Peyer's patch (tissue), 4 donors: Measurements from ENCODE around the gene EPAS1.

Experiments used
- CTCF ChIP-seq, 6 experiments: fragments of 450-650 bp in 4 of 6; fragments of 200-600 bp in 2 of 6; sonication (generic) in 1 of 6; IDR thresholded peaks; one replicate each; pipeline ENCODE4 v1.5.1; 2017 to 2019; ENCODE audit warnings: antibody characterized with exemption in 6 of 6, mild to moderate bottlenecking in 3 of 6, moderate library complexity in 1 of 6
- POLR2A ChIP-seq, 2 donors: fragments of 450-650 bp; IDR thresholded peaks; one replicate each; pipeline ENCODE4 v1.5.1; 2017; ENCODE audit warnings: antibody characterized with exemption in 2 of 2, mild to moderate bottlenecking in 2 of 2, moderate library complexity in 2 of 2

- TF ChIP-seq CTCF (IDR thresholded peaks at IDR 0.05) (no peak), POLR2A (IDR thresholded peaks at IDR 0.05) (no peak)
Observed at GRCh38 chr2:46386763-46387162, 89.6 kb downstream of the EPAS1 start.
